OCI-LY1 (cell line): ENCODE data around the gene MRC2.

Source experiments
- H2AFZ ChIP-seq: fragments of 200-600 bp; sonication (generic), shearing (Covaris generic); 2 replicates; pipeline ENCODE4 v1.6.0; 2014; ENCODE audit warnings: antibody characterized with exemption, mild to moderate bottlenecking, low read length
- H3F3A ChIP-seq: fragments of 200-600 bp; sonication (generic), shearing (Covaris generic); 2 replicates; pipeline ENCODE4 v1.6.0; 2014; ENCODE audit warnings: mild to moderate bottlenecking, antibody characterized with exemption, low read length, moderate library complexity; ENCODE audit not compliant: insufficient read depth
- H3K27ac ChIP-seq: fragments of 200-600 bp; sonication (generic); 2 replicates; pipeline ENCODE4 v1.5.1; 2014; ENCODE audit warnings: low read length, mixed run types, mild to moderate bottlenecking, low read depth; ENCODE audit not compliant: poor library complexity, severe bottlenecking
- H3K27me3 ChIP-seq: fragments of 200-600 bp; sonication (generic); 2 replicates; pipeline ENCODE4 v1.6.0; 2014; ENCODE audit warnings: antibody characterized with exemption, mild to moderate bottlenecking, low read length, moderate library complexity; ENCODE audit not compliant: insufficient read depth
- H3K36me3 ChIP-seq: fragments of 200-600 bp; sonication (generic); 2 replicates; pipeline ENCODE4 v1.6.1; 2014; ENCODE audit warnings: mild to moderate bottlenecking, antibody characterized with exemption, low read length, moderate library complexity, mixed read lengths; ENCODE audit not compliant: insufficient read depth
- H3K4me1 ChIP-seq: fragments of 200-600 bp; sonication (generic); 2 replicates; pipeline ENCODE4 v1.5.1; 2014; ENCODE audit warnings: mild to moderate bottlenecking, low read length, moderate library complexity; ENCODE audit not compliant: insufficient read depth, severe bottlenecking
- H3K4me2 ChIP-seq: fragments of 200-600 bp; sonication (generic), shearing (Covaris generic); 2 replicates; pipeline ENCODE4 v1.6.1; 2014; ENCODE audit warnings: low read length
- H3K4me3 ChIP-seq: fragments of 200-600 bp; sonication (generic); 2 replicates; pipeline ENCODE4 v1.5.1; 2014; ENCODE audit warnings: low read length, low read depth, mild to moderate bottlenecking, mixed read lengths; ENCODE audit not compliant: poor library complexity, severe bottlenecking
- H3K79me2 ChIP-seq: fragments of 200-600 bp; shearing (Covaris generic); 2 replicates; pipeline ENCODE4 v1.6.1; 2016; ENCODE audit warnings: mixed run types, low read length, mixed read lengths; ENCODE audit not compliant: insufficient read depth
- H3K9ac ChIP-seq: fragments of 200-600 bp; sonication (generic), shearing (Covaris generic); 2 replicates; pipeline ENCODE4 v1.6.1; 2014; ENCODE audit warnings: mild to moderate bottlenecking, low read length, mixed read lengths
- H3K9me2 ChIP-seq: fragments of 200-600 bp; sonication (generic), shearing (Covaris generic); 2 replicates; pipeline ENCODE4 v1.6.1; 2014; ENCODE audit warnings: low read depth, mild to moderate bottlenecking, low read length, mixed read lengths
- H3K9me3 ChIP-seq: fragments of 200-600 bp; shearing (Covaris generic); 2 replicates; pipeline ENCODE4 v1.6.1; 2014; ENCODE audit warnings: low read length, mixed read lengths
- H4K20me1 ChIP-seq: fragments of 200-600 bp; sonication (generic), shearing (Covaris generic); 2 replicates; pipeline ENCODE4 v1.6.0; 2016; ENCODE audit warnings: mild to moderate bottlenecking, low read length; ENCODE audit not compliant: insufficient read depth
- EZH2 ChIP-seq: fragments of 200-600 bp; sonication (generic), shearing (Covaris generic); IDR thresholded peaks from 2 replicates; pipeline ENCODE4 v1.8.0; 2017; ENCODE audit warnings: borderline replicate concordance, mixed run types, mild to moderate bottlenecking, antibody characterized with exemption, low read length, moderate library complexity, mixed read lengths
- TF ChIP-seq, protein P1 (sequence below): fragments of 200-600 bp; sonication (generic), shearing (Covaris generic); IDR thresholded peaks from 2 replicates; pipeline ENCODE4 v1.5.1; 2017; ENCODE audit warnings: mild to moderate bottlenecking, antibody characterized with exemption, low read length, moderate library complexity, mixed read lengths

MRC2 gene

DNA sequence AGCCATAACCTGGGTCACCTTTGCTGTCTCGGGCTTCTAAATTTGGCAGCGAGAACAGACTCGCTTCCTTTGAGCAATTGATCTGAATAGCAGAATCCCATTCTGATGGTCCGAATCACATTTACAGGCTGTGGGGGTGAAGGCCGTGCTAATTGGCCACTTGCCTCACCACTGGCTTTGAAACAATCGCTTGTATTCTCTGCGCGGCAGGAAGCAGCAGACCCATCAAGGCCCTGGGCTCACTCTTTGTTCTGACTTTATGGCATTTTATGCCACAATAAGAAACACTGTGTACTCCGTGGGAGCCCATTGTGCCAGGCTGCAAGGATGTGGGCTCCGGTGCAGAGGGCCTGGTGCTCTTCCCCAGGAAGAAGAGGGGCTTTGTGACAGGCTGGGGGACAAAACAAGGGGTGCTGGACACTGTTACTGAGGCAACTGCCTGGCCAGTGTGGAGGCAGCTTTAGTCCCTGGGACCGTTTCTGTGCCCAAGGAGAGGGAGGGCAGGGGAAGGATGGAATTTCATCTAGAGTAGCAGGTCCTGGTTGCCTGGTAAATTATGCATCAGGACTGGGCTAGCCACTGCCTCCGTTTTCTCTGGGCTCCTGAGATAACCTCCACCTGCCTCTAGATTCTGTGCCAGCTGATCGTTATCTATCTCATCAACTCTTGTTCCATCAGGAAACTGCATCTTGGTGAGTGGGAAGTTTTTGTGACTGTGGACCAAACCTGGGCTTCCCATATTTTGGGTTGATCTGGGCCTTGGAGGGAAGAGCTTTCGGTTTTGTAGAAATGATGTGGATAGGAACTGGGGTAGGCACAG lies 78.5 kb downstream of the MRC2 start:
- H2AFZ ChIP-seq, result no peak overlapping the region
- no peak overlapping the region for H3K9ac ChIP-seq
- H3K27ac ChIP-seq, result no peak overlapping the region
- no peaks in the 10 kb centered on the region; the same call in 1 of the 2 replicates for H3K36me3 ChIP-seq
- H3K27me3 ChIP-seq, result no peaks in the 10 kb centered on the region; the same call in 1 of the 2 replicates
- TF ChIP-seq, protein P1, sequence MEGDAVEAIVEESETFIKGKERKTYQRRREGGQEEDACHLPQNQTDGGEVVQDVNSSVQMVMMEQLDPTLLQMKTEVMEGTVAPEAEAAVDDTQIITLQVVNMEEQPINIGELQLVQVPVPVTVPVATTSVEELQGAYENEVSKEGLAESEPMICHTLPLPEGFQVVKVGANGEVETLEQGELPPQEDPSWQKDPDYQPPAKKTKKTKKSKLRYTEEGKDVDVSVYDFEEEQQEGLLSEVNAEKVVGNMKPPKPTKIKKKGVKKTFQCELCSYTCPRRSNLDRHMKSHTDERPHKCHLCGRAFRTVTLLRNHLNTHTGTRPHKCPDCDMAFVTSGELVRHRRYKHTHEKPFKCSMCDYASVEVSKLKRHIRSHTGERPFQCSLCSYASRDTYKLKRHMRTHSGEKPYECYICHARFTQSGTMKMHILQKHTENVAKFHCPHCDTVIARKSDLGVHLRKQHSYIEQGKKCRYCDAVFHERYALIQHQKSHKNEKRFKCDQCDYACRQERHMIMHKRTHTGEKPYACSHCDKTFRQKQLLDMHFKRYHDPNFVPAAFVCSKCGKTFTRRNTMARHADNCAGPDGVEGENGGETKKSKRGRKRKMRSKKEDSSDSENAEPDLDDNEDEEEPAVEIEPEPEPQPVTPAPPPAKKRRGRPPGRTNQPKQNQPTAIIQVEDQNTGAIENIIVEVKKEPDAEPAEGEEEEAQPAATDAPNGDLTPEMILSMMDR, result no peak
- TF ChIP-seq EZH2, result no peak
- H3K4me3 ChIP-seq, result no peak overlapping the region
- H3K79me2 ChIP-seq, result no peaks in the 10 kb centered on the region
- no peaks in the 10 kb centered on the region for H4K20me1 ChIP-seq
- no peaks in the 10 kb centered on the region for H3K9me2 ChIP-seq
- no peak overlapping the region for H3K4me2 ChIP-seq
- no peaks in the 10 kb centered on the region for H3K4me1 ChIP-seq
- H3F3A ChIP-seq, result no peaks in the 10 kb centered on the region
- peaks cover 3% of the 10 kb centered on the region; the same call in 1 of the 2 replicates for H3K9me3 ChIP-seq

DNA sequence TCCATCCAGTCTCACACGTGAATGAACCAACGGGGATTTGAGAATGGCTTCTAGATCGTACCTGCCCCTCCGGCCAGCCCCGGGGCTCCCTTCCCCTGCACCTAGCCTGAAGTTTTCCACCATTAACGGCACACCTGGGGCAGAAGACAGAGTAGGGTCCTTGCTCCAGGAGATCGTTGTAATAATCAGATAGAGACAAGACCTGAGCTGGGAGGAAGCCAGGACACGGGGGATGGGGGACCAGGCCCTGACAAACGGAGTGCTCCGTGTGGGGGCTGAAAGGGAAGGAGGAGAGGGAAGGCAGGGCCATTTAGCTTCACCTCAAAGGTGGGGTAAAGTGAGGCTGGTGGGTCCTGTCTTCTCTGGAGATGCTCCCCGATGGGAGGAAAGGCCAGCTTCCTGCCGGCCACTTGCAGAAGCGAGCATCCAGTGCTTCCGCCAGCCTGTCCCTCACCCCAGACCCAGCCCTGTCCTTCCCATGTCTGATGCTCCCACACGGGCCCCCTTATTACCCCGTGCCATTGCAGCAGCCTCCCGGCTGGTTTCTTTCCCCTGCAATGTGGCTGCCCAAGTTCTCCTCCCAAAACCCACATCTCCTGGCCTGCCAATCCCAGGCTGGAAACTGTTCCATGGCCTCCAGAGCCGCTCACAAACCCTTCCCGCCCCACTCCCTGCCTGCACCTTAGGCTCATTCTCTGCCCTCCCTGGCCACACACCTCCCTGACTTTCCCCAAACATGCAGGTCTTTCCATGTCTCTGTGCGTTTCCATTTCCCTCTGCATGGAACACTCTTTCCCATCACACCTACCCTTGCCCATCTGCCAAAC lies 79.3 kb downstream of the MRC2 start:
- no peaks in the 10 kb centered on the region for H4K20me1 ChIP-seq
- no peak overlapping the region for H3K27ac ChIP-seq
- H3K4me3 ChIP-seq, result no peak overlapping the region
- H3K36me3 ChIP-seq, result no peaks in the 10 kb centered on the region; the same call in 1 of the 2 replicates
- TF ChIP-seq EZH2, result no peak
- TF ChIP-seq, protein P1, result no peak
- no peaks in the 10 kb centered on the region; the same call in 1 of the 2 replicates for H3K27me3 ChIP-seq
- H3F3A ChIP-seq, result no peaks in the 10 kb centered on the region
- H2AFZ ChIP-seq, result no peak overlapping the region
- H3K4me2 ChIP-seq, result no peak overlapping the region
- no peak overlapping the region for H3K9ac ChIP-seq
- H3K79me2 ChIP-seq, result no peaks in the 10 kb centered on the region
- no peaks in the 10 kb centered on the region for H3K4me1 ChIP-seq
- H3K9me2 ChIP-seq, result no peaks in the 10 kb centered on the region
- H3K9me3 ChIP-seq, result peaks cover 3% of the 10 kb centered on the region; the same call in 1 of the 2 replicates

DNA sequence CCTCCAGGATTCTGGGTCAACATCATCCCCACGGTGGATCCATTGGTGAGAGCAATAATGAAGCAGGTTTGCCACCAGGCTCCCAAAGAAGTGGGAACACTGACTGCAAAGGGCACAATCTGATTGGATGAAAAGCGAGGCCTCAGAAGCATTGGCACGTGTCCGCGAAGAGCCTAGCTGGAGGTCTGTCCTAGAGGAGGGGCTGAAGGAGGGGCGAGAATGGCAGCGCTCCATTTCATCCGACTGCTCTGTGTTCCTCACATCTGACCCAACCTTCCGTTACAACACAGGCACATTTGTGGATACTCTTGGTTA lies 79.9 kb downstream of the MRC2 start:
- Histone ChIP-seq H3K36me3 (no peaks in the 10 kb centered on the region; the same call in 1 of the 2 replicates), H3K79me2 (no peaks in the 10 kb centered on the region), H4K20me1 (no peaks in the 10 kb centered on the region), H3F3A (no peaks in the 10 kb centered on the region), H3K27me3 (no peaks in the 10 kb centered on the region; the same call in none of the 2 replicates), H3K27ac (no peak overlapping the region), H3K9ac (no peak overlapping the region), H3K9me3 (peaks cover 3% of the 10 kb centered on the region; the same call in 1 of the 2 replicates), H3K4me3 (no peak overlapping the region), H3K4me2 (no peak overlapping the region), H3K9me2 (no peaks in the 10 kb centered on the region), H2AFZ (no peak overlapping the region), H3K4me1 (no peaks in the 10 kb centered on the region)
- TF ChIP-seq EZH2, result no peak
- TF ChIP-seq, protein P1, result no peak
